GM12878 (cell line): ENCODE results near the gene CLTRN. TPM values are rescaled to one million over a fixed set of nuclear protein-coding genes. Genes with fewer than 3 reads are reported as not detected.

Experiments
- ATAC-seq: fragments of 200-7000 bp; cut with Tn5 transposase; 3 replicates; pipeline ENCODE4 v1.9.1; 2020; ENCODE audit warnings: mild to moderate bottlenecking, moderate library complexity
- BruUV-seq: library from RNA; stranded (reverse); fragments of 400-500 nt; replicated peaks from 2 replicates; lab custom pipeline; 2021; lab: Mats Ljungman, UMichigan
- CTCF ChIA-PET: fragments of 300-600 bp; sonication (Branson Sonifier 250); formaldehyde crosslinking; extraction: SDS; loops from one replicate; lab custom pipeline; 2021; ENCODE audit warnings: inconsistent platforms; lab: Yijun Ruan, JAX
- POLR2A ChIA-PET: fragments of 350-600 bp; formaldehyde crosslinking; extraction: SDS; loops from one replicate; lab custom pipeline; 2021; ENCODE audit warnings: inconsistent platforms; lab: Charles Lee
- RAD21 ChIA-PET: fragments of 300-600 bp; sonication (Branson Sonifier 250); formaldehyde crosslinking; loops from one replicate; lab custom pipeline; 2023; ENCODE audit warnings: antibody characterized with exemption; ENCODE audit not compliant: unreplicated experiment; lab: Charles Lee
- SMC1A ChIA-PET: fragments of 300-600 bp; sonication (Branson Sonifier 250); formaldehyde crosslinking; loops from one replicate; lab custom pipeline; 2023; ENCODE audit not compliant: unreplicated experiment, uncharacterized antibody; lab: Charles Lee
- DNase-seq: peaks from one replicate; pipeline ENCODE4 v3.0.0-alpha.2; 2011; ENCODE audit warnings: low read depth, low spot score
- FAIRE-seq: peaks from 3 replicates; lab custom pipeline; 2011; peaks lifted over from hg19 to GRCh38; lab: Jason Lieb, UNC
- H2AFZ ChIP-seq: 2 replicates; pipeline ENCODE4 v1.6.0; 2011; ENCODE audit warnings: low read depth, low read length, control low read depth; ENCODE audit not compliant: control insufficient read depth
- H3K27ac ChIP-seq: 2 replicates; pipeline ENCODE4 v1.5.1; 2011; ENCODE audit warnings: control low read depth; ENCODE audit not compliant: control insufficient read depth, insufficient read depth
- H3K27me3 ChIP-seq, 2 experiments: replicated peaks in 1 of 2; 2 replicates each; pipeline versions ENCODE4 v1.6.0 to v1.6.1; 2011; ENCODE audit warnings: low read length in 1 of 2; ENCODE audit not compliant: control insufficient read depth in 2 of 2, insufficient read depth in 2 of 2
- H3K36me3 ChIP-seq, 2 experiments: 2 replicates each; pipeline ENCODE4 v1.5.1; 2011; ENCODE audit warnings: low read length in 1 of 2; ENCODE audit not compliant: control insufficient read depth in 2 of 2, insufficient read depth in 2 of 2
- H3K4me1 ChIP-seq: 2 replicates; pipeline ENCODE4 v1.6.1; 2011; ENCODE audit warnings: mild to moderate bottlenecking, low read length, moderate library complexity, mixed read lengths; ENCODE audit not compliant: control insufficient read depth, insufficient read depth
- H3K4me2 ChIP-seq: 2 replicates; pipeline ENCODE4 v1.6.0; 2011; ENCODE audit warnings: control low read depth; ENCODE audit not compliant: control insufficient read depth, insufficient read depth
- H3K4me3 ChIP-seq: fragments of 200-600 bp; sonication (generic); 2 replicates; pipeline ENCODE4 v1.5.1; 2016
- H3K79me2 ChIP-seq: 2 replicates; pipeline ENCODE4 v1.6.0; 2011; ENCODE audit warnings: low read length; ENCODE audit not compliant: control insufficient read depth, insufficient read depth
- H3K9ac ChIP-seq: 2 replicates; pipeline ENCODE4 v1.8.0; 2011; ENCODE audit warnings: low read length, control low read depth, mixed read lengths; ENCODE audit not compliant: control insufficient read depth, insufficient read depth
- H3K9me3 ChIP-seq: replicated peaks from 3 replicates; pipeline ENCODE4 v1.5.1; 2011; ENCODE audit warnings: mild to moderate bottlenecking, low read length; ENCODE audit not compliant: control insufficient read depth, insufficient read depth
- H4K20me1 ChIP-seq: 2 replicates; pipeline ENCODE4 v1.6.0; 2011; ENCODE audit not compliant: control insufficient read depth, insufficient read depth
- BHLHE40 ChIP-seq, 2 experiments: fragments of 450-650 bp in 1 of 2; IDR thresholded peaks; 2 replicates each; pipeline ENCODE4 v1.6.1; 2011 to 2017; ENCODE audit warnings: low read depth in 2 of 2, borderline replicate concordance in 1 of 2, improper control_type of control experiment in 1 of 2, low read length in 1 of 2, mild to moderate bottlenecking in 1 of 2
- CBFB ChIP-seq: IDR thresholded peaks from 2 replicates; pipeline ENCODE4 v1.6.1; 2016; ENCODE audit warnings: antibody characterized with exemption, low read depth
- DPF2 ChIP-seq: fragments of 450-650 bp; IDR thresholded peaks from 2 replicates; pipeline ENCODE4 v1.6.1; 2017; ENCODE audit warnings: mild to moderate bottlenecking
- GABPA ChIP-seq: IDR thresholded peaks from 2 replicates; pipeline ENCODE4 v1.6.1; 2014; ENCODE audit warnings: antibody characterized with exemption, low read depth, mild to moderate bottlenecking, inconsistent platforms
- IKZF1 ChIP-seq: fragments of 450-650 bp; conservative IDR thresholded peaks from 2 replicates; pipeline ENCODE4 v1.6.1; 2017; ENCODE audit warnings: antibody characterized with exemption, mild to moderate bottlenecking
- MYC ChIP-seq: IDR thresholded peaks from 2 replicates; pipeline ENCODE4 v1.6.1; 2011; ENCODE audit warnings: mild to moderate bottlenecking, low read length, moderate library complexity, inconsistent platforms; ENCODE audit not compliant: insufficient read depth, insufficient replicate concordance, insufficient read length, severe bottlenecking
- NFXL1 ChIP-seq: fragments of 450-650 bp; IDR thresholded peaks from 2 replicates; pipeline ENCODE4 v1.6.1; 2017; ENCODE audit warnings: antibody characterized with exemption, mild to moderate bottlenecking, borderline replicate concordance
- PAX5 ChIP-seq: IDR thresholded peaks from 2 replicates; pipeline ENCODE4 v1.6.1; 2011; ENCODE audit warnings: low read depth, low read length, borderline replicate concordance
- RELB ChIP-seq: fragments of 450-650 bp; IDR thresholded peaks from 2 replicates; pipeline ENCODE4 v1.6.1; 2017; ENCODE audit warnings: low read depth, mild to moderate bottlenecking, moderate library complexity
- SMAD1 ChIP-seq: fragments of 450-650 bp; IDR thresholded peaks from 2 replicates; pipeline ENCODE4 v1.6.1; 2018; ENCODE audit warnings: mild to moderate bottlenecking, low read depth; ENCODE audit not compliant: partially characterized antibody
- SUPT20H ChIP-seq: IDR thresholded peaks from 2 replicates; pipeline ENCODE4 v1.6.1; 2011; ENCODE audit warnings: low read depth, mild to moderate bottlenecking, low read length, moderate library complexity, borderline replicate concordance; ENCODE audit not compliant: control insufficient read depth
- TBL1XR1 ChIP-seq: IDR thresholded peaks from 2 replicates; pipeline ENCODE4 v1.6.1; 2012; ENCODE audit warnings: low read depth, low read length, improper control_type of control experiment
- ZBTB40 ChIP-seq: fragments of 450-650 bp; IDR thresholded peaks from 2 replicates; pipeline ENCODE4 v1.6.1; 2016; ENCODE audit warnings: mild to moderate bottlenecking, moderate library complexity, borderline replicate concordance
- ZNF592 ChIP-seq: fragments of 450-650 bp; IDR thresholded peaks from 2 replicates; pipeline ENCODE4 v1.6.1; 2017; ENCODE audit warnings: mild to moderate bottlenecking, moderate library complexity
- ZSCAN29 ChIP-seq: fragments of 450-650 bp; IDR thresholded peaks from 2 replicates; pipeline ENCODE4 v1.6.1; 2017; ENCODE audit warnings: mild to moderate bottlenecking, moderate library complexity
- ZZZ3 ChIP-seq: IDR thresholded peaks from 2 replicates; pipeline ENCODE4 v1.6.1; 2011; ENCODE audit warnings: low read depth; ENCODE audit not compliant: control insufficient read depth, insufficient read length
- WGBS: methylation state at CpG from one replicate; pipeline ENCODE4 v1.1.6; 2016; ENCODE audit warnings: low lambda C conversion rate; ENCODE audit not compliant: insufficient replicate concordance, insufficient coverage; ENCODE audit errors: missing lambda C conversion rate; 5-methylcytosine and 5-hydroxymethylcytosine counted together
- in situ Hi-C: fragments of 300-500 bp; cut with MboI; formaldehyde crosslinking; loops from 9 replicates; pipeline ENCODE4 v1.14.3; 2018; ENCODE audit warnings: mixed read lengths
- intact Hi-C: fragments of 100-400 bp; cut with micrococcal nuclease; formaldehyde crosslinking; loops from one replicate; pipeline ENCODE4 v1.14.2; 2022; ENCODE audit not compliant: unreplicated experiment
- polyA plus RNA-seq, 11 experiments: library from polyadenylated mRNA; depleted of rRNA in 4 of 11; unstranded in 6 of 11; stranded (reverse) in 5 of 11; fragments of >200 nt; fragmentation: Nextera tagmentation in 4 of 11; fragmentation: Illumina TruSeq in 1 of 11; extraction: Ambion mirVana in 4 of 11; extraction: Trizol in 1 of 11; gene quantifications; 1 replicate in 1 of 11; 2 replicates in 10 of 11; pipeline versions ENCODE4 v1.2.1 to v1.2.3, GENCODE V29; 2011 to 2016; ENCODE audit warnings: inconsistent platforms in 2 of 11, missing spikeins in 2 of 11, low read depth in 1 of 11
- total RNA-seq, 4 experiments: library from RNA; depleted of rRNA in 3 of 4; stranded (reverse); fragments of >200 nt in 3 of 4; fragmentation: Illumina TruSeq in 1 of 4; extraction: Trizol in 1 of 4; gene quantifications; 2 replicates each; pipeline versions ENCODE4 v1.2.1 to v1.2.3, GENCODE V29; 2013 to 2021

Gene CLTRN
- total and polyA plus RNA-seq, 10 of the 15 experiments (the other 5 are each of a cell fraction or from before 2014, with no cell fraction given) = 0.13 to 0.75 (median 0.27) TPM; not detected in 1

- BruUV-seq = no TSS peak
- TF ChIP-seq MYC (no peak), TBL1XR1 (no peak), RELB (no peak), SUPT20H (no peak), ZSCAN29 (no peak), GABPA (no peak), BHLHE40 (IDR thresholded peaks at IDR 0.05; ENCODE audit: borderline replicate concordance in 1 of 2, low read depth in 2 of 2, low read length in 1 of 2) (no peak), ZZZ3 (no peak), IKZF1 (no peak), SMAD1 (no peak), DPF2 (no peak), CBFB (no peak), NFXL1 (no peak), ZNF592 (no peak), ZBTB40 (no peak), PAX5 (no peak)
Observed at GRCh38 chrX:15600745-15601144, 63.9 kb downstream of the CLTRN start, which contains the start of gene ACE2. Gene ACE2 (minus strand): TSS chrX:15600960. CDS start chrX:15600911, 49 bp downstream.

More at GRCh38 chrX:15600745-15601144, 63.9 kb downstream of the CLTRN start, which contains the start of gene ACE2:
- H3K9me3 ChIP-seq = no peaks in the 10 kb centered on the region
- no peaks in the 10 kb centered on the region; a peak in 2 of 4 replicates for H3K27me3 ChIP-seq
- CTCF ChIA-PET = no interaction called here
- H2AFZ ChIP-seq = no peak within 1 kb of the TSS
- H3K9ac ChIP-seq = no peak within 1 kb of the TSS
- POLR2A ChIA-PET = no interaction called here
- no peaks in the 10 kb centered on the region for H3K79me2 ChIP-seq
- no peak within 1 kb of the TSS for H3K4me2 ChIP-seq
- FAIRE-seq (no peak), ATAC-seq (no peak), DNase-seq (no peak)
- 17% methylated on average over 4 of the region's 4 CpGs for WGBS
- no peaks in the 10 kb centered on the region for H3K36me3 ChIP-seq
- no peaks in the 10 kb centered on the region for H3K4me1 ChIP-seq
- H3K27ac ChIP-seq = no peak within 1 kb of the TSS
- intact Hi-C loops = no loop called here
- no peaks in the 10 kb centered on the region for H4K20me1 ChIP-seq
- no peak within 1 kb of the TSS for H3K4me3 ChIP-seq
- RAD21 ChIA-PET = no interaction called here
- in situ Hi-C loops = no loop called here
- SMC1A ChIA-PET = no interaction called here
